Measurements from ENCODE around the gene RPL37A. TPM values are rescaled to one million over a fixed set of nuclear protein-coding genes. Genes with fewer than 3 reads are reported as not detected.

RPL37A gene
- total RNA-seq = 2,466 and 3,465 TPM in 2 replicates

DNA sequence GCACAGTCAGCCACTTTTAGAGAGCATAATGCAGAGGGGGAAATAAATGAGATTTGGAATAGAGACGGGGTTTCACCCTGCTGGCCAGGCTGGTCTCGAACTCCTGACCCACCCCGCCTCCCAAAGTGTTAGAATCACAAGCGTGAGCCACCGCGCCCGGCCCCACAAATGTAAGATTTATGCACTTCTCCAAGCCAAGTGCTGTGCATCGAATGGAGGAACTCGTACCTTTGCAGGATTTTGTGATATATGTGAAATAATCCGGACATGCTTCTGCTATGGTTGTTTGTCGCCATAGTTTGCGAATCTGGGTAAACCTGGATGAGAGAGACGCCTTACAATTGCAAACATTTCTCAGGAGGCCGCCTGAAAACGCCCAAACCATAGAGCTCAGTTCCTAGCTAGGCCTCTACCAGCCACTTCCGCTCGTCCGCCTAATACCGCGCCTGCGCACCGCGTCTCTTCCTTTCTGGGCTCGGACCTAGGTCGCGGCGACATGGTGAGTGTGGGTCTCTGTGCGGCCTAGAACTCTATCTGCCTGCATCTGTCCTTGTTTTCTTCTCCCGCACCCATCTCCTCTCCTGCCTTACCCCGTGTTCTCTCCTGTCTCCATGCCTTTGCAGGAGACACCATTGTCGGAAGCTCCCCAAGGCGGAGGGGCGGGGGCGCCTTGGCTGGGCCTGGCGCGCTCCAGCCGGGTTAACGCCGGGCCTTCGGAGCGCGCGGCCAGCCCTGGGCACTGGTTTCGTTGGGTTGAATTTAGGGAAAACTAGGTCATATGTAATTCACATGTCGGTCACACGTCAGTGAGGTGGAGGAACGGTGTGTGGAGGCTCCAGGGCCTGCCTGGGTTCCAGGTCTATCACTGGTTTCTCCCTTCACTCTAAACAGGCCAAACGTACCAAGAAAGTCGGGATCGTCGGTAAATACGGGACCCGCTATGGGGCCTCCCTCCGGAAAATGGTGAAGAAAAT, at the start of gene RPL37A:
RPL37A (plus strand) TSS at position 466 of the 974 bp plus-strand sequence; CDS start at position 497, 31 bp downstream.
- DNase-seq (ENCODE audit: low read depth in 2 of 2) = peak; percentile 97 to 98

DNA sequence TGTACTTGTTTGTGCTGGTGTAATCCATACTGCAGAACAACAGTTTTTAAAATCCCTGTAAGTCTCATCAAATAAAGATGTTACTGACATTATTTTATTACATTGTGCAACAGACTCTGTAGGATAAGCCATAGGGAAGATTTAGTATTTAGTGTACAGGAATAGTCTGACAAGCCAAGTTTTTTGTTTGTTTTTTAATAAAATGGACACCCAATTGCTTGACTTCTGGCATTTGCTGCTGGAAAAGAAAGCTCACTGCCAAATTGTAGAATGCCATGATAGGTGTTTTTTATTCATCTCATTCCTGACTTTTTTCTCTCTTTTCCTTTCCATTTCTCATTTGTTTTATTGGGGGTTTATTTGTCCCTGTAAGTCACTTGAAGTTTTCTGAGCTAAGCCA, 48.3 kb upstream of the RPL37A start:
- peak in 1 of 2 donors; percentile 52 for DNase-seq (ENCODE audit: low read depth in 2 of 2)

DNA sequence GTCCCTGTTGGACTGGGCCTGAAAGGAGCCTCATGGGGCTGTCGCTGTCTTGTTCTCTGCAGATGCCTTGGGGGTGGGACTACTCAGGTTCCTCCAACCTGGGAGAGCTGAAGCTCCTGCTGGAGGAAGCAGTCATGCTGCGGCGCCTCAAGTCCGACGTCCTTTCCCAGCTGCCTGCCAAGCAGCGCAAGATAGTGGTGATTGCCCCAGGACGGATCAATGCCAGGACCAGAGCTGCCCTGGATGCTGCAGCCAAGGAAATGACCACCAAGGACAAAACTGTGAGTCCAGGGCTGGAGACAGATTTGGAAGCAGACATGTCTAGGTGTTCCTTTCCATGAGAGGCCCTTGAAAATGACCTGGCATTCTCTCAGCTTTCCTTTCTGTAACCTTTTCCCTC, 47.9 kb upstream of the RPL37A start:
- DNase-seq (ENCODE audit: low read depth in 2 of 2) = no peak

DNA sequence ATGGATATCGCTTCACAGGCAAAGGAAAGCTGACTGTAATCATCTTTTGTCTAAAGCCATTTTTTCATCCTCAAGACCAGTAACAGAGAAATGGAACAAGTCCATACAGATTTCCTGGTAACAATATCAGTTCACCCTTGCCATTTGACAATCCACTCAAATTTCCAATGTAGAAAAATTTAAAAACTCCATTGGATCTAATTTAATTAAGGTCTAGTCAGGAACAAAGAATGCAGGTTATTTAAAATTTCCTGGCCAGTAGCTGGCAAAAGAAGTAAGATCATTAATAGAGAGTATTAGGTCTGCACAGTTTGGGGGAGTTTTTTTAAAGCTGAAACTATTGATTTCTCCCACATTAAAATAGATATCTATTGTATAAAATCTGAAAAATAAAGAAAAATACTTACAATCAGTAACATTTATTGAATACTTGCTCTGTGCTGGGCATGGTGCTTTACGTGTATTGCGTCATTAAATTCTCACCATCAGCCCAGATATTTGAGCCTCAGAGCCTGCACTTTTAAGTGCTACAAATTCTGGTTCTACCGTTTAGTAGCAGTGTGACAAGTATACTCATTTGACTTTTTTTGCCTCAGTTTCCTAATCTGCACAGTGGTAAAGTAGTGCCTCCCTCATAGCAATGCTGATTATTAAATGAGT, 44.6 kb upstream of the RPL37A start:
- DNase-seq (ENCODE audit: low read depth in 2 of 2) = no peak

DNA sequence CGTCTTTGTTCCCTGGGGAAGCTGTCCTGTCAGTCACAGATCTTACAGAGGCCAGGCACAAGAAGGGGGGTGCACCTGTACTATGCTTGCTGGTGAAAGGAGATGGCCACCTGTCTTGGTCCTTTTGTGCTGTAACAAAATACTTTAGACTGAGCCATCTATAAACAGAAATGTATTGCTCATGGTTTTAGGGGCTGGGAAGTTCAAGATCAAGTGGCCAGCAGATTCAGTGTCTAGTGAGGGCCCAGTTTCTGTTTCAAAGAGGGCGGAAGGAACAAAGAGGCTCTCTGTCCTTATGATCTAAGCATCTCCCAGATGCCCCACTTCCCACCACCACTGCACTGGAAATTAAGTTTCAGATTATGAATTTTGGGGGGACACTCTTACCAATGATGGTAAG, 35.5 kb upstream of the RPL37A start:
- no peak for DNase-seq (ENCODE audit: low read depth in 2 of 2)

DNA sequence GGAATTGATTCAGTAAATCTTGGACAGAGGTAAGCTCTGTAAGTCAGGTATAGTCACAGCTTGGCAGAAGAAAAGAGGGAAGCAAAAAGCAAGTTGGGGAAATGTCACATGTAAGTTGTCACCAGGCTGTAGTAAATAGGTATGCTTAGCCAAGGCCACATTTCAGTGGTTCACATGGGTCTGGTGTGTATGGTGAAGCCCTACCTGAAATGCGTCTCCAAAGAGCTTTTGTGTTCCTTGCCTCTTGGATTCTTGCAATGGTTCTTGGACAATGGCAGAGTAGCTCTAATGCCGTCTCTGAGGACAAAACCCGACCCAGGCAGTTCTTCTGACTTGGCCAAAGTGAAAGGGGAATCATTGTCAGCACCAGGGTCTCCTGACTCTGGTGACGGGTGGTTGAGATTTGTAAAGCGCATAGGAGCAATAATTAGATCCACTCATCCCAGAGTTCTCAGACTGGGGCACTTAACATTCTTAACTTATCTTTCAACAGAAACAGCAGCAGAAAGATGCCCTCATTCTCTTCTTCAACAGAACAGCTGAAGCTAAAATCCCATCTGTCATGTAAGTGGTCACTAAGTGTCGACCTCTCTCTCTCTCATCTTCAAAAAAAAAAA, 34.4 kb upstream of the RPL37A start:
- no peak for DNase-seq (ENCODE audit: low read depth in 2 of 2)

DNA sequence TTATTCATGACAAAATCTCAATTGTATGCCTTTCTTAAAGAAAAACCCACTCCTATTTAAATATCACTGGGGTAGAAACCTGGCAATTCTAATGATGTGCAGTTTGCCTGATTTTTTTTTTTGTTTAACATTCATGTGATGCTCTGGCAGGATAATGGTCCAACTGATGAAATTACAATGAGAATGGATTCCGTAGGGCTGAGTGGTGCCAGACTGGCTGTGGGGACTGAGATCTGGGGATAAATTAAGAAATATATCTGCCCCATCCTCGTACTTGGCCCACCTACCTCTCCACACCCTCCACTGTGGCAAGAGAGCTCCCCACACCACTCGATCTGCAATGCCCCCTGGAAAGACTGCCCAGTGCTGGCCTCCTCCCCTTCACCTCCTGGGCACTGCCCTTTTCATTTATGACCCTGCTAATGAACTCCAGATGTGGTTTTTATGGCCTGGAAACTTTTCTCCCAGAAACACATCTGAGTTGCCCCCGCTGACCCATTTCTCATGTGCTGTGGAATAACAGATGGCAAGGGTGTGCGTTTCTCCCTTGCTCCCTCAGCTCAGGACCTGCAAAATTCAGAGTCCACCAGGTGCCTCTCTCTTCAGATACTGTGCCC, 33.0 kb upstream of the RPL37A start:
- no peak for DNase-seq (ENCODE audit: low read depth in 2 of 2)

DNA sequence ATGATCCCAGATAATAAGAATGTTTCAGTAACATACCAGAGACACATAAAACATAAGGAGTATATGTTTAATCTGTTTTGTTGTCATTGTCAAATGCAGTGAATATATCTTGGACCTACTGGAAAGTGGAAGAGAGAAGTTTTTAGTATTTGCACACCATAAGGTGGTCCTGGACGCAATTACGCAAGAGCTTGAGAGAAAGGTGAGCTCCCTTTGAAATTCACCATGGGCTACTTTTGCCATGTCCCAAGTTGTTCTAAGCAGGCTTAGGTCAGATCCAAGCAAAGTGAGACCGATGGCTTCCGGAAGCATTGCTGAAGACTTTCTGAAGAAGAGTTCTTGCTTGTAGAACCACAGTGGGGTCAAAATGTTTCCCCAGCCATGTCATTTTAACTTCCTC, 30.8 kb upstream of the RPL37A start:
- DNase-seq (ENCODE audit: low read depth in 2 of 2) = no peak

DNA sequence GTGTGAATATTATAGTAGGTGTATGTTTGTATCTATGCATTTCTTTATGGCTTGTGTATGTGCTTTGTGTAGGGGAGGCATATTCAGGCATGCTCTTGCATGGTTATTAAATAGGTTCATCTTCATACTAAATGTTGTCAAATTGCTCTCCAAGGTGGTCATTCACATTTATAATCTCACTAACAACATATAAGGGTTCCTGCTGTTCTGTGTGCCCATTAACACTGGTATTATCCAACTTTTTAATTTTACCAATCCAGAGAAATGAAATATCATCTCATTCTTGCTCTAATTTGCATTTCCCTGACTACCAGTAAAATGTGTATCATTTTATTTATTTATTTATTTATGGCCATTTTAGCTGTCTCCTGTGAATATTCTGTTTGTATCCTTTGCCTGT, 29.0 kb upstream of the RPL37A start:
- no peak for DNase-seq (ENCODE audit: low read depth in 2 of 2)

DNA sequence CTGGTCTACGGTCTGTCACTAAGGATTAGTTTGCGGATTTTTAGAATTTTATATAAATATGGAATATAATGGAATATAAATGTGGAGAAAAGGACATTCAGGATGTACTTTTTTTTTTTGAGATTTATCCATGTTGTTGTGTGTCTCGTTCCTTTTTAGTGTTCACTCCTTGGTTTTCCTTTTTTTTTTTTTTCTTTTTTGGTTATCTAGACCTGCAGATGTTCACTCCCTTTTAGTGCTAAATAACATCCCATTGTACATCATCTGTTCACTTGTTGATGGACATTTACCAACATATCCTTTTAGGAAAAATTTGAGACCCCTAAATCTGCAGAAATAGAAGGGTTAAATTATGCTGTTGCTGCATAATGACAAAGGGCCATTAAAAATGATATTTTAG, 25.5 kb upstream of the RPL37A start:
- no peak for DNase-seq (ENCODE audit: low read depth in 2 of 2)

DNA sequence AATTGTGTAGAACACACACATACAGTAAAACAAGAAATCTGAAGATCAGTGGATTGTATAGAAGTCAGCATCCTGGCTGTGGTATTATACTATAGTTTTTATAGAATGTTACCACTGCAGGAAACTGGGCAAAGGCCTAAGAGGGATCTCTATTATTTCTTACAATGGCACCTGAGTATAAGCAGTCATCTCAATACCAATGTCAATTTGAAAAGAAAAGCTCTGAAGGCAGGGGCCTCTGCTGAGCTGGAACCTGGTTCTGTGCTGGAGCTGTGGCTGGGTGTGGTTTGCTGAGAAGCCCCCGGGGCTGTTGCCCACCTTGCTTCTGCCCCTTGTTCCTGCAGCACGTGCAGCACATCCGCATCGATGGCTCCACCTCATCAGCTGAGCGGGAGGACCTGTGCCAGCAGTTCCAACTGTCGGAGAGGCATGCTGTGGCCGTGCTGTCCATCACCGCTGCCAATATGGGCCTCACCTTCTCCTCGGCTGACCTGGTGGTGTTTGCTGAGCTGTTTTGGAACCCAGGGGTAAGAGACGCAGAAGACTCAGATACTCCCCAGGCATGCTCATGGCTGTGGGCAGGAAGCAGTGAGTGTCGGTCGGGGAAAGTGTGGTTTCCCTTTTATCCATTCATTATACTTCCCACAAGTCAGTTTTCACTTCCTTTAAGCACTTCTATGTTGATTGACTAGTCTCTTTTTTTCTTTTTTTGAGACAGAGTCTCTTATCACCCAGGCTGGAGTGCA, 23.5 kb upstream of the RPL37A start:
- peak in 1 of 2 donors; percentile 66 for DNase-seq (ENCODE audit: low read depth in 2 of 2)

DNA sequence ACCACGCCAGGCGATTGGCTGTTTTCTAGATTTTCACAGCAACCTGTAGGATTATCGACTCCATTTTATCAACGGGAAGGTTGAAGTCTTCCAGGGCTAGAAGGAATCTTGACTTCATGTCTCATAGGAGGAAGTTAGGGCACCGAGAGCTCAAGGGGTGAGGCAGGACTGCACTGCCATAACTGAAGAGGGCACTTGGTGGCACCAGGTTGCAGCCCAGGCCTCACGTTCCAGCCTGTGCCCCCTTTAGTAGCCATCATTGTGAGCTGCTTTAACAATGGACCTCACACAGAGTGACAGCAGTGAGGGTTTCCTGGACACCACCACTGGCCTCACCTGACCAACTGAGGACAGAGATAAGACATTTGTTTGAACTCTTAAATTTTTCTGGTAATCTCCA, 22.9 kb upstream of the RPL37A start:
- no peak for DNase-seq (ENCODE audit: low read depth in 2 of 2)

DNA sequence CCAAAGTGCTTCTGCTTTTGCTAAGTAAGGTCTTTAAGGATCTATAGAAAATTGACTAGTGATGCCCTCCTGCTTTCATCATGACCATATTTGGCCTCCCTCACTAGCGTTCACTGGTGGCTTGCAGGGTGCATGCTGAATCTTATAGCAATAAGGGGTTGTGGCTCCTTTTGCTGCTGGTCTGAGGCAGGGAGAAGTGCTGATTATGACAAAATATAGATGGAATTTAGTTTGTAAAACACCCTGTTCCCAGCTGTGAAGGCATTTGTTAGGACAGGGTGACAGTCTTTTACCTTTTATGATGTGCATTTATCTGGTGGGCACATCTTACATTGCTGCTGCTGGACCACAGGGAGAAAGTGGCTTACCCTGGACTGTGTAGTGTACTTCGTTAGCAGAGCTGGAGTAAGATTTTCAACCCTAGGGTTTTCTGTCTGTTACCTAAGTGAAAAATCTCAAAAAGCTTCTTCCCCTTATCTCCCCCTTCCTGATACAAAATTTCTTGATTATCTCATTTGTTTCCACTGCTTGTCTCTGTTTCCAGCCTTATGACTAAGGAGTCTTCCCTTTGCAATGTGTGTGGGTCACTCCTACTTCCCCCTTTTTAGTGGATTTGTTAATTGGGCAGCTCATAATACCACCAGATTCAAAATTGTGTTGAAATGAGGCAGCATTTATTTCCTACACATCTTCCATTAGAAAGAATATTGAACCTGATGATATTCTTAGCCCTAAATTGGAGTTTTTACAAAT, 21.2 kb upstream of the RPL37A start:
- no peak for DNase-seq (ENCODE audit: low read depth in 2 of 2)

DNA sequence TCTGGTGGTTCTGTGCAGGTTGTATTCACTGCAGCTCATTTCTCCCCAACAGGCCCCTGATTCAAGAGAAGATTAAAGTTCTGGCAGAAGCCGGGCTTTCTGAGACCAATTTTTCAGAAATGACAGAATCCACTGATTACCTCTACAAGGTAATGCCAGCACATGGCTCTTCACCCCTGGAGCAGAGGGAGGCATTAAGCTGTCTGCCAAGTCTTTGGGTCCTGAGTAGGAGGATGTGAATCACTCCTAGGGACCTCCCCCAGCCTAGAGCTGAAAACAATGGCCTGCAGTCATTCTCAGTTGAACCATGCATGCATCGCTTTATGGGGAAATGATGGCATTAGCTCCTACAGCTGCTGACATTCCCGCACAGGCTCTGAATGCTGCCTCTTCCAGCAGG, 20.5 kb upstream of the RPL37A start:
- DNase-seq (ENCODE audit: low read depth in 2 of 2) = peak; percentile 62 to 96

DNA sequence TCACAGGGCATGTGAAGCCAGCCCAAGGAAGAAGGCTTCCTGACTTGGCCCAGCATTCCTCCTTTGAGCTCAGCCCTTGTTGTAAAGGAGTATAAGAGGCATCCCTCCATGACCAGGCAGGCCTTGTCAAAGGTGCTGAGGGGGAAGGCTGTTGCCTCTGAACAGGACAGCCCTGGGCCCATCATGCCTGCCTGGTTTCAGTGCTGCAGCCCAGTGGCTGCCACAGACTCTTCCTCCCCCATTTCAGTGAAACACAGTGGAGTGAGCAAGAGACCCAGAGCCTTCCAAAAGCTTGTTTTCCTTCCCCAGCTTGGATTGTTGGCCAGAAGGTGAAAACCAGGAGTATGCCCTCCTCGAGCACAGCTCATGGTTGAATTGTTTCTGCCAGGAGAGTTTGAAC, 19.9 kb upstream of the RPL37A start:
- DNase-seq (ENCODE audit: low read depth in 2 of 2) = no peak

DNA sequence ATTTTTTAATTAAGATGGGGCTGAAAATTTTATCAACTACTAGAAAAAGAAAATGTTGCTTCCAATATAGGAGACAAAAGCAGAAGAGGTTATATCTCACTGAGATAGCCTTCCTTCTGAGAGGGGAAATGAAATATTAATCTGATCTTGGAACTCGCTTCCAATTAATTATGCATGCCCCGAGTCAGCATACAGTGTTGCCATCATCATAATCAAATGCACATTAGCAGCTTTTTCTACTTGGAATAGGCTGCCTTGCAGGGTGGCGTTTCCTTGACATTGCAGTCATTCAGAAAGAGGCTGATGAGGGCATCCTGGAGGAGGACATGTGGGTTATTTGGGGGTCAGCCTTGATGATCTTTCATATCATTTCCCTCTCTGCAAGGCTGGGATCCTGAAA, 18.4 kb upstream of the RPL37A start:
- DNase-seq (ENCODE audit: low read depth in 2 of 2) = no peak

DNA sequence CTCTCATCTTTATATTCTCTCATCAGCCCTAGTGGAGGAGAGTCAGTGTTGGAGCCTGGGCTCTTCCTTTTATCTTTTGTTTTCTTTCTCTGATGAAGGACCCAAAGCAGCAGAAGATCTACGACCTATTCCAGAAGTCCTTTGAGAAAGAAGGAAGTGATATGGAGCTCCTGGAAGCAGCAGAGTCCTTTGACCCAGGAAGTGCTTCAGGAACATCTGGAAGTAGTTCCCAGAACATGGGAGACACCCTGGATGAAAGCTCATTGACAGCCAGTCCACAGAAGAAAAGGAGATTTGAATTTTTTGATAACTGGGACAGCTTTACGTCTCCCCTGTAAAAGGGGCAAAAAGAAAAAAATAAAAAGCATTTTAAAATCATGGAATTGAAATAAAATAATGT, 16.0 kb upstream of the RPL37A start:
- DNase-seq (ENCODE audit: low read depth in 2 of 2) = no peak

DNA sequence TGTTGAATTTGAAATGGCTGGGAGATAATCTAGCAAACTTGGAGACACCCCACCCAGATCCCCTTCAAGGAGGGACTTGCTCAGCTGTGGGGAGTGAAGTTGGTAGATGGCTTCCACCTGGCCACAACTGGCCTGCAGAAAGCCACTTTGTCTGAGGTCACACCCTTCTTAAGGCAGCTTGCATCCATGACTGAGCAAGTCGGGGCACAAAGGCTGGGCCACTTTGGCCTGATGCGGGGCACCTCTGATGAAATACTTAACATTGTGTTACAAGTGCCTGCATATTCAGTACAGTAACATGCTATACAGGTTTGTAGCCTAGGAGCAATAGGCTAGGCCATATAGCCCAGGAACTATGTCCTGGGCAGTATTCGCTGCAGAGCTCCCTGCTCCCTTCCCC, 13.4 kb upstream of the RPL37A start:
- DNase-seq (ENCODE audit: low read depth in 2 of 2) = no peak

DNA sequence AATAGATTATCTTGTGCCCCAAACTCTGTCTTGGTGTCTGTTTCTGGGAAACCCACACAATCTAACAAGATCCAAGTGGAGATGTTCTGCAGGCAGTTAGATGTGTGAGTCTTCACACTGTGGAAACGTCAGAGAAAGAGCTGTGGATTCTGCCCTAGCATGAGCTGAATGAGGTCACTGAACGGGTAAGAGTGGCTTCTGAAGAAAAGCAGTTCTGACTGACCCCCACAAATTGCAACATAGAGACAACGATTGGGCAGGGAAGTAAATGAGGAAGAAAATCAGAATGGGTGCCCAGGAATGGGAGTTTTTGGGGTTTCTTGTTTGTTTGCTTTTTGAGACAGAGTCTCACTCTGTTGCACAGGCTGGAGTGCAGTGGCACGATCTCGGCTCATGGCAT, 12.9 kb upstream of the RPL37A start:
- no peak for DNase-seq (ENCODE audit: low read depth in 2 of 2)

DNA sequence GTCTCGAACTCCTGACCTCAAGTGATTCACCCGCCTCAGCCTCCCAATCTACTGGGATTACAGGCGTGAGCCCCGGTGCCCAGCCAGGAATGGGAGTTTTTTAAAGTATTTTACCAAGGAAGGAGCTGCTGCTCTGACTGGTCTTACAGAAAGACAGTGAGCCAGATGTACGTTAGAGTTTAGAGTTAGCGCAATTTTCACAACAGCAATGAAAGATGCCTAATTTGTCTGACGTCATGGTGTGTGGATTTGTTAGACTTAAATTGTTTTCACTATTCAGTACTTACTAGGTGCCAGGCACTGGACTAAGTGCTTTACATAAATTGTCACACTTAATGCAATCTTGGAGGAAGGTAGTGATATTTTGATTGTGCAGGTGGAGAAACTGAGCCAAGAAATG, 12.4 kb upstream of the RPL37A start:
- no peak for DNase-seq (ENCODE audit: low read depth in 2 of 2)
